WTC11 (cell line): Measurements from ENCODE around the gene GH1. TPM values are rescaled to one million over a fixed set of nuclear protein-coding genes. Genes with fewer than 3 reads are reported as not detected.

Source experiments
- ATAC-seq: fragments of 200-7000 bp; cut with Tn5 transposase; 2 replicates; pipeline ENCODE4 v1.10.0; 2021; ENCODE audit warnings: mild to moderate bottlenecking, moderate library complexity
- CTCF ChIA-PET: fragments of 300-600 bp; sonication (Branson Sonifier 250); formaldehyde crosslinking; loops from one replicate; lab custom pipeline; 2021; ENCODE audit warnings: antibody characterized with exemption; lab: Charles Lee
- POLR2A ChIA-PET: fragments of 350-600 bp; sonication (Branson Sonifier 250); formaldehyde crosslinking; loops from one replicate; lab custom pipeline; 2021; ENCODE audit warnings: antibody characterized with exemption; lab: Charles Lee
- DNase-seq: peaks from one replicate; pipeline ENCODE4 v3.0.0; 2021; ENCODE audit warnings: low spot score
- H3K27ac Mint-ChIP-seq: 2 replicates; pipeline ENCODE4 v1.8.0; 2021; ENCODE audit warnings: mixed read lengths
- H3K27me3 Mint-ChIP-seq: 2 replicates; pipeline ENCODE4 v1.8.0; 2021; ENCODE audit warnings: low read depth, mild to moderate bottlenecking, moderate library complexity, mixed read lengths
- H3K36me3 Mint-ChIP-seq: 2 replicates; pipeline ENCODE4 v1.8.0; 2021; ENCODE audit warnings: mixed read lengths
- H3K4me1 Mint-ChIP-seq: 2 replicates; pipeline ENCODE4 v1.8.0; 2022; ENCODE audit warnings: mixed read lengths
- H3K4me3 Mint-ChIP-seq: 2 replicates; pipeline ENCODE4 v1.8.0; 2021; ENCODE audit warnings: mild to moderate bottlenecking, moderate library complexity, mixed read lengths
- H3K9me3 Mint-ChIP-seq: 2 replicates; pipeline ENCODE4 v1.8.0; 2021; ENCODE audit warnings: mixed read lengths
- AFF4 ChIP-seq: sonication (generic); formaldehyde crosslinking; IDR thresholded peaks from 2 replicates; pipeline ENCODE4 v1.8.1; 2023; ENCODE audit warnings: mild to moderate bottlenecking, missing genetic modification reagents, borderline replicate concordance
- ATF6 ChIP-seq: sonication (generic); formaldehyde crosslinking; IDR thresholded peaks from 2 replicates; pipeline ENCODE4 v1.8.1; 2023; ENCODE audit warnings: mild to moderate bottlenecking, missing genetic modification reagents
- E2F4 ChIP-seq: sonication (generic); formaldehyde crosslinking; IDR thresholded peaks from 2 replicates; pipeline ENCODE4 v1.8.1; 2022; ENCODE audit warnings: low read depth, mild to moderate bottlenecking, moderate library complexity, missing genetic modification reagents, borderline replicate concordance
- FOXP1 ChIP-seq: sonication (generic); formaldehyde crosslinking; IDR thresholded peaks from 2 replicates; pipeline ENCODE4 v1.8.0; 2022; ENCODE audit warnings: missing genetic modification reagents, mild to moderate bottlenecking, moderate library complexity, borderline replicate concordance
- GABPB1 ChIP-seq: sonication (generic); formaldehyde crosslinking; IDR thresholded peaks from 2 replicates; pipeline ENCODE4 v1.8.1; 2023; ENCODE audit warnings: mild to moderate bottlenecking, missing genetic modification reagents
- GTF2I ChIP-seq: fragments of 250-450 bp; sonication (Bioruptor Pico); conservative IDR thresholded peaks from 2 replicates; pipeline ENCODE4 v1.4.0; 2021; ENCODE audit warnings: mild to moderate bottlenecking
- MLX ChIP-seq: sonication (generic); formaldehyde crosslinking; IDR thresholded peaks from 2 replicates; pipeline ENCODE4 v1.8.1; 2023; ENCODE audit warnings: mild to moderate bottlenecking, missing genetic modification reagents, moderate library complexity
- MXD4 ChIP-seq: fragments of 250-450 bp; sonication (Bioruptor Pico); IDR thresholded peaks from 2 replicates; pipeline ENCODE4 v1.8.0; 2021; ENCODE audit warnings: mild to moderate bottlenecking, moderate library complexity, borderline replicate concordance
- NFATC4 ChIP-seq: fragments of 250-450 bp; sonication (Bioruptor Pico); IDR thresholded peaks from 2 replicates; pipeline ENCODE4 v1.9.0; 2021; ENCODE audit warnings: mild to moderate bottlenecking
- RELA ChIP-seq: sonication (generic); formaldehyde crosslinking; IDR thresholded peaks from 2 replicates; pipeline ENCODE4 v1.8.1; 2022; ENCODE audit warnings: missing genetic modification reagents, mild to moderate bottlenecking, borderline replicate concordance
- RORB ChIP-seq: fragments of 250-450 bp; sonication (Bioruptor Pico); IDR thresholded peaks from 2 replicates; pipeline ENCODE4 v1.9.0; 2021; ENCODE audit warnings: mild to moderate bottlenecking
- ZNF396 ChIP-seq: fragments of 250-450 bp; sonication (Bioruptor Pico); IDR thresholded peaks from 2 replicates; pipeline ENCODE4 v1.8.0; 2021; ENCODE audit warnings: mild to moderate bottlenecking, moderate library complexity, borderline replicate concordance
- ZNF416 ChIP-seq: fragments of 250-450 bp; sonication (Bioruptor Pico); IDR thresholded peaks from 2 replicates; pipeline ENCODE4 v1.9.0; 2021; ENCODE audit warnings: mild to moderate bottlenecking, inconsistent platforms
- ZNF423 ChIP-seq: fragments of 250-450 bp; sonication (Bioruptor Pico); IDR thresholded peaks from 2 replicates; pipeline ENCODE4 v2.1.2; 2022; ENCODE audit warnings: mild to moderate bottlenecking, moderate library complexity
- total RNA-seq: library from RNA; stranded (reverse); gene quantifications from 3 replicates; pipeline ENCODE4 v1.2.3, GENCODE V29; 2021
- TF ChIP-seq, protein P1 (sequence below): sonication (generic); formaldehyde crosslinking; IDR thresholded peaks from 2 replicates; pipeline ENCODE4 v1.8.1; 2022; ENCODE audit warnings: mild to moderate bottlenecking, missing genetic modification reagents, moderate library complexity, borderline replicate concordance
- TF ChIP-seq, protein P2 (sequence below): sonication (generic); formaldehyde crosslinking; IDR thresholded peaks from 2 replicates; pipeline ENCODE4 v1.8.0; 2022; ENCODE audit warnings: missing genetic modification reagents
- TF ChIP-seq, protein P3 (sequence below): sonication (generic); formaldehyde crosslinking; IDR thresholded peaks from 2 replicates; pipeline ENCODE4 v1.8.0; 2022; ENCODE audit warnings: mild to moderate bottlenecking, missing genetic modification reagents
- TF ChIP-seq, protein P4 (sequence below): sonication (generic); formaldehyde crosslinking; IDR thresholded peaks from 2 replicates; pipeline ENCODE4 v1.8.1; 2023; ENCODE audit warnings: mild to moderate bottlenecking, moderate library complexity, missing genetic modification reagents
- TF ChIP-seq, protein P5 (sequence below): sonication (generic); formaldehyde crosslinking; IDR thresholded peaks from 2 replicates; pipeline ENCODE4 v1.8.1; 2023; ENCODE audit warnings: mild to moderate bottlenecking, missing genetic modification reagents, moderate library complexity

Gene GH1
- total RNA-seq, 1 experiment from 2014 or later: not detected

DNA sequence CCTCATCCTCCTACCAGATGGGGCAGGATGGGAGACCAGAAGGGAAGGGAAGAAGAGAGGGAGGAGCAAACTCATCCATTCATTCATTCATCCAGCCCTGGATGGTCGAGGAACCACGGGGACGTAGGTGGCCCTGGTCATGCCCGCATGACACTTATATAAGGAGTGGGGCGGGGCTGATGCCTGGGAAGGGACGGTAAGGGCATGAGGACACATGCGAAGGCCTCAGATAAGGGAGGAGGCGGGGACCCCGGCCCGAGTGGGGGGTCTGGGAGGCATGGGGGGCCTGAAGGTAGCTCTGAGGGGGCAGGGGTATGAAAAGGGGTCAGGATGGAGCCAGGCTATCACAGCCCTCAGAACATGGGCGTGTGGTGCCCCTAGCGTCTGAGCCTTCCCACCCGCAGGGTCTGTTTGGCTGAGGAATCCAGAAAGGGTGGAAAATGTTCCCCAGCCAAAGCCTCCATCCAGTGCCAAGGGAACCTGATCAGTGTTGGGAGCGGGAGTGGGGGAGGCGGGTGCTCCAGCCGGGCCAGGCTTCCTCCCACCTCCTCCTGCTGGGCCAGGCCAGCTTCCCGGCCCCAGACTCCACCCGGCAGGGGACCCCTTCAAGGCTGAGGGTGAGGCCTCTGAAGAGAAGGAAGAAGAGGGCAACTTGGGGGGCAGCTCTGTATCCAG, 31.1 kb upstream of the GH1 start:
- Mint-ChIP-seq H3K27ac (no peak overlapping the region), H3K4me3 (no peak overlapping the region), H3K4me1 (peaks cover 6% of the 10 kb centered on the region; the same call in 1 of the 2 replicates), H3K36me3 (no peaks in the 10 kb centered on the region), H3K27me3 (no peaks in the 10 kb centered on the region), H3K9me3 (no peaks in the 10 kb centered on the region)
- no peak for DNase-seq
- CTCF ChIA-PET: interaction anchor here (0.6 to 11.8 kb wide), 27 partner anchors 9 to 1896 kb away, joined by 3 to 147 read pairs (median 5); partner anchors contain the start of genes CSHL1, GH1, GH2 and ICAM2
- TF ChIP-seq, protein P1, sequence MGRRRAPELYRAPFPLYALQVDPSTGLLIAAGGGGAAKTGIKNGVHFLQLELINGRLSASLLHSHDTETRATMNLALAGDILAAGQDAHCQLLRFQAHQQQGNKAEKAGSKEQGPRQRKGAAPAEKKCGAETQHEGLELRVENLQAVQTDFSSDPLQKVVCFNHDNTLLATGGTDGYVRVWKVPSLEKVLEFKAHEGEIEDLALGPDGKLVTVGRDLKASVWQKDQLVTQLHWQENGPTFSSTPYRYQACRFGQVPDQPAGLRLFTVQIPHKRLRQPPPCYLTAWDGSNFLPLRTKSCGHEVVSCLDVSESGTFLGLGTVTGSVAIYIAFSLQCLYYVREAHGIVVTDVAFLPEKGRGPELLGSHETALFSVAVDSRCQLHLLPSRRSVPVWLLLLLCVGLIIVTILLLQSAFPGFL (CRISPR knock-in tag): no peak
- TF ChIP-seq MLX (CRISPR knock-in tag) (no peak), ZNF416 (CRISPR knock-in tag) (no peak), RORB (CRISPR knock-in tag) (no peak), ZNF423 (no peak), GABPB1 (CRISPR knock-in tag) (no peak), NFATC4 (CRISPR knock-in tag) (no peak), GTF2I (no peak), MXD4 (CRISPR knock-in tag) (no peak), ATF6 (CRISPR knock-in tag) (no peak), E2F4 (CRISPR knock-in tag) (no peak), AFF4 (no peak), FOXP1 (CRISPR knock-in tag) (no peak), ZNF396 (CRISPR knock-in tag) (no peak), RELA (CRISPR knock-in tag) (no peak)
- TF ChIP-seq, protein P2, sequence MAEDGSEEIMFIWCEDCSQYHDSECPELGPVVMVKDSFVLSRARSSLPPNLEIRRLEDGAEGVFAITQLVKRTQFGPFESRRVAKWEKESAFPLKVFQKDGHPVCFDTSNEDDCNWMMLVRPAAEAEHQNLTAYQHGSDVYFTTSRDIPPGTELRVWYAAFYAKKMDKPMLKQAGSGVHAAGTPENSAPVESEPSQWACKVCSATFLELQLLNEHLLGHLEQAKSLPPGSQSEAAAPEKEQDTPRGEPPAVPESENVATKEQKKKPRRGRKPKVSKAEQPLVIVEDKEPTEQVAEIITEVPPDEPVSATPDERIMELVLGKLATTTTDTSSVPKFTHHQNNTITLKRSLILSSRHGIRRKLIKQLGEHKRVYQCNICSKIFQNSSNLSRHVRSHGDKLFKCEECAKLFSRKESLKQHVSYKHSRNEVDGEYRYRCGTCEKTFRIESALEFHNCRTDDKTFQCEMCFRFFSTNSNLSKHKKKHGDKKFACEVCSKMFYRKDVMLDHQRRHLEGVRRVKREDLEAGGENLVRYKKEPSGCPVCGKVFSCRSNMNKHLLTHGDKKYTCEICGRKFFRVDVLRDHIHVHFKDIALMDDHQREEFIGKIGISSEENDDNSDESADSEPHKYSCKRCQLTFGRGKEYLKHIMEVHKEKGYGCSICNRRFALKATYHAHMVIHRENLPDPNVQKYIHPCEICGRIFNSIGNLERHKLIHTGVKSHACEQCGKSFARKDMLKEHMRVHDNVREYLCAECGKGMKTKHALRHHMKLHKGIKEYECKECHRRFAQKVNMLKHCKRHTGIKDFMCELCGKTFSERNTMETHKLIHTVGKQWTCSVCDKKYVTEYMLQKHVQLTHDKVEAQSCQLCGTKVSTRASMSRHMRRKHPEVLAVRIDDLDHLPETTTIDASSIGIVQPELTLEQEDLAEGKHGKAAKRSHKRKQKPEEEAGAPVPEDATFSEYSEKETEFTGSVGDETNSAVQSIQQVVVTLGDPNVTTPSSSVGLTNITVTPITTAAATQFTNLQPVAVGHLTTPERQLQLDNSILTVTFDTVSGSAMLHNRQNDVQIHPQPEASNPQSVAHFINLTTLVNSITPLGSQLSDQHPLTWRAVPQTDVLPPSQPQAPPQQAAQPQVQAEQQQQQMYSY (CRISPR knock-in tag): no peak
- TF ChIP-seq, protein P3, sequence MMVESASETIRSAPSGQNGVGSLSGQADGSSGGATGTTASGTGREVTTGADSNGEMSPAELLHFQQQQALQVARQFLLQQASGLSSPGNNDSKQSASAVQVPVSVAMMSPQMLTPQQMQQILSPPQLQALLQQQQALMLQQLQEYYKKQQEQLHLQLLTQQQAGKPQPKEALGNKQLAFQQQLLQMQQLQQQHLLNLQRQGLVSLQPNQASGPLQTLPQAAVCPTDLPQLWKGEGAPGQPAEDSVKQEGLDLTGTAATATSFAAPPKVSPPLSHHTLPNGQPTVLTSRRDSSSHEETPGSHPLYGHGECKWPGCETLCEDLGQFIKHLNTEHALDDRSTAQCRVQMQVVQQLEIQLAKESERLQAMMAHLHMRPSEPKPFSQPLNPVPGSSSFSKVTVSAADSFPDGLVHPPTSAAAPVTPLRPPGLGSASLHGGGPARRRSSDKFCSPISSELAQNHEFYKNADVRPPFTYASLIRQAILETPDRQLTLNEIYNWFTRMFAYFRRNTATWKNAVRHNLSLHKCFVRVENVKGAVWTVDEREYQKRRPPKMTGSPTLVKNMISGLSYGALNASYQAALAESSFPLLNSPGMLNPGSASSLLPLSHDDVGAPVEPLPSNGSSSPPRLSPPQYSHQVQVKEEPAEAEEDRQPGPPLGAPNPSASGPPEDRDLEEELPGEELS (CRISPR knock-in tag): no peak
- TF ChIP-seq, protein P4, sequence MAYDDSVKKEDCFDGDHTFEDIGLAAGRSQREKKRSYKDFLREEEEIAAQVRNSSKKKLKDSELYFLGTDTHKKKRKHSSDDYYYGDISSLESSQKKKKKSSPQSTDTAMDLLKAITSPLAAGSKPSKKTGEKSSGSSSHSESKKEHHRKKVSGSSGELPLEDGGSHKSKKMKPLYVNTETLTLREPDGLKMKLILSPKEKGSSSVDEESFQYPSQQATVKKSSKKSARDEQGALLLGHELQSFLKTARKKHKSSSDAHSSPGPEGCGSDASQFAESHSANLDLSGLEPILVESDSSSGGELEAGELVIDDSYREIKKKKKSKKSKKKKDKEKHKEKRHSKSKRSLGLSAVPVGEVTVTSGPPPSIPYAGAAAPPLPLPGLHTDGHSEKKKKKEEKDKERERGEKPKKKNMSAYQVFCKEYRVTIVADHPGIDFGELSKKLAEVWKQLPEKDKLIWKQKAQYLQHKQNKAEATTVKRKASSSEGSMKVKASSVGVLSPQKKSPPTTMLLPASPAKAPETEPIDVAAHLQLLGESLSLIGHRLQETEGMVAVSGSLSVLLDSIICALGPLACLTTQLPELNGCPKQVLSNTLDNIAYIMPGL (CRISPR knock-in tag): no peak
- TF ChIP-seq, protein P5, sequence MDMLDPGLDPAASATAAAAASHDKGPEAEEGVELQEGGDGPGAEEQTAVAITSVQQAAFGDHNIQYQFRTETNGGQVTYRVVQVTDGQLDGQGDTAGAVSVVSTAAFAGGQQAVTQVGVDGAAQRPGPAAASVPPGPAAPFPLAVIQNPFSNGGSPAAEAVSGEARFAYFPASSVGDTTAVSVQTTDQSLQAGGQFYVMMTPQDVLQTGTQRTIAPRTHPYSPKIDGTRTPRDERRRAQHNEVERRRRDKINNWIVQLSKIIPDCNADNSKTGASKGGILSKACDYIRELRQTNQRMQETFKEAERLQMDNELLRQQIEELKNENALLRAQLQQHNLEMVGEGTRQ (CRISPR knock-in tag): no peak
- ATAC-seq: no peak
- POLR2A ChIA-PET: no interaction called here
